Right lobe of liver (tissue), 6 donors: ENCODE measurements around the gene ARL8B. TPM values are rescaled to one million over a fixed set of nuclear protein-coding genes. Genes with fewer than 3 reads are reported as not detected.

Experiments used
- ATAC-seq, 4 donors: fragments of 200-7000 bp; cut with Tn5 transposase; one replicate each; pipeline ENCODE4 v1.9.1; 2020; ENCODE audit warnings: mild to moderate bottlenecking in 4 of 4, moderate library complexity in 4 of 4
- DNase-seq, 3 donors: peaks; one replicate each; pipeline ENCODE4 v3.0.0-alpha.2; 2020
- H3K27ac ChIP-seq, 3 donors: fragments of 200-600 bp; one replicate each; pipeline ENCODE4 v1.8.0; 2022
- H3K27me3 ChIP-seq, 2 donors: fragments of 200-600 bp; one replicate each; pipeline ENCODE4 v1.8.0; 2022
- H3K36me3 ChIP-seq, 4 donors: fragments of 200-600 bp; sonication (generic) in 1 of 4; one replicate each; pipeline versions ENCODE4 v1.5.1 to v1.8.0; 2017 to 2022; ENCODE audit warnings: control low read depth in 1 of 4
- H3K4me1 ChIP-seq, 4 donors: fragments of 200-600 bp; sonication (generic) in 1 of 4; one replicate each; pipeline versions ENCODE4 v1.5.1 to v1.8.0; 2017 to 2022; ENCODE audit warnings: control low read depth in 1 of 4
- H3K4me3 ChIP-seq, 3 donors: fragments of 200-600 bp; one replicate each; pipeline ENCODE4 v1.8.0; 2022
- H3K9me3 ChIP-seq, 4 donors: fragments of 200-600 bp; sonication (generic) in 1 of 4; one replicate each; pipeline versions ENCODE4 v1.5.1 to v1.8.0; 2017 to 2022; ENCODE audit warnings: control low read depth in 1 of 4
- CTCF ChIP-seq, 4 donors: fragments of 200-600 bp in 3 of 4; fragments of 450-650 bp in 1 of 4; IDR thresholded peaks; one replicate each; pipeline versions ENCODE4 v1.5.1 to v1.8.0; 2016 to 2022; ENCODE audit warnings: antibody characterized with exemption in 4 of 4, mild to moderate bottlenecking in 2 of 4
- POLR2A ChIP-seq: fragments of 450-650 bp; IDR thresholded peaks from one replicate; pipeline ENCODE4 v1.6.1; 2017; ENCODE audit warnings: antibody characterized with exemption, mild to moderate bottlenecking
- WGBS: methylation state at CpG from one replicate; pipeline ENCODE4 v1.1.6; 2018; ENCODE audit warnings: low coverage, low lambda C conversion rate; ENCODE audit not compliant: insufficient coverage; ENCODE audit errors: missing lambda C conversion rate; 5-methylcytosine and 5-hydroxymethylcytosine counted together
- intact Hi-C, 2 donors: fragments of 100-400 bp; cut with DNase I; formaldehyde crosslinking; loops; one replicate each; pipeline versions ENCODE4 v1.11.2 to v1.14.1; 2022
- total RNA-seq, 6 experiments: library from RNA; depleted of rRNA in 2 of 6; stranded (reverse); fragments of >200 nt in 2 of 6; fragmentation: NEBNext Ultra II Directional in 3 of 6; extraction: Animal tissue kit (Norgen Biotek cat#: 25700) in 3 of 6; gene quantifications; one replicate each; pipeline versions ENCODE4 v1.1.0 to v1.2.4, GENCODE V29; 2016 to 2023
- donor health status: DM: no; HTN: yes; CAD: no.
- donor health status: DM: no; HTN: no; CAD: no.
- donor health status: DM: no; HTN: no; CAD: no.
- donor health status: DM: no; HTN: yes; CAD: no.
- donor health status: DM: no; HTN: yes; CAD: no.

ARL8B gene
- total RNA-seq, 6 experiments from 2014 or later = 20.0 to 33.1 (median 26.7) TPM

- intact Hi-C loops = no loop called here
- 54% methylated on average over 9 of the region's 9 CpGs for WGBS
- H3K27ac ChIP-seq = peak overlapping the region in 1 of 3 donors; percentile 49
- peak in 1 of 3 donors; percentile 65 for DNase-seq
- peaks cover 0 to 21% (median 9%) of the 10 kb centered on the region in 4 donors for H3K4me1 ChIP-seq
- no peak for TF ChIP-seq POLR2A
- TF ChIP-seq CTCF (IDR thresholded peaks at IDR 0.05) = no peak
- H3K27me3 ChIP-seq = no peaks in the 10 kb centered on the region
- H3K4me3 ChIP-seq = no peak overlapping the region
- H3K36me3 ChIP-seq = peaks cover 4 to 55% (median 30%) of the 10 kb centered on the region in 4 donors
- ATAC-seq = peak; percentile 68 to 88 (median 83)
- no peaks in the 10 kb centered on the region for H3K9me3 ChIP-seq
These were observed 95.9 kb downstream of the ARL8B start for GRCh38 chr3:5217824-5218595.

- H3K9me3 ChIP-seq = no peaks in the 10 kb centered on the region
- peaks cover 0 to 21% (median 9%) of the 10 kb centered on the region in 4 donors for H3K4me1 ChIP-seq
- ATAC-seq (no peak), DNase-seq (no peak)
- H3K4me3 ChIP-seq = no peak overlapping the region
- no peak overlapping the region for H3K27ac ChIP-seq
- H3K36me3 ChIP-seq = peaks cover 2 to 47% (median 23%) of the 10 kb centered on the region in 4 donors
- WGBS = 61% methylated on average over 4 of the region's 5 CpGs
- no peaks in the 10 kb centered on the region for H3K27me3 ChIP-seq
- TF ChIP-seq POLR2A (no peak), CTCF (IDR thresholded peaks at IDR 0.05) (no peak)
- intact Hi-C loops = no loop called here
These were observed 96.7 kb downstream of the ARL8B start for GRCh38 chr3:5218815-5219214.

GRCh38 chr3:5219216-5219615 is 97.1 kb downstream of the ARL8B start:
- WGBS = 86% methylated on average over 2 of the region's 4 CpGs
- H3K27ac ChIP-seq = no peak overlapping the region
- H3K27me3 ChIP-seq = no peaks in the 10 kb centered on the region
- no peak for TF ChIP-seq POLR2A
- no peak for TF ChIP-seq CTCF (IDR thresholded peaks at IDR 0.05)
- no peak for ATAC-seq
- no peak overlapping the region for H3K4me3 ChIP-seq
- peaks cover 0 to 43% (median 21%) of the 10 kb centered on the region in 4 donors for H3K36me3 ChIP-seq
- intact Hi-C loops = no loop called here
- H3K4me1 ChIP-seq = peaks cover 0 to 21% (median 9%) of the 10 kb centered on the region in 4 donors
- H3K9me3 ChIP-seq = no peaks in the 10 kb centered on the region
- DNase-seq = no peak

GRCh38 chr3:5220193-5220592 is 98.1 kb downstream of the ARL8B start:
- no peak overlapping the region for H3K4me3 ChIP-seq
- peaks cover 0 to 21% (median 9%) of the 10 kb centered on the region in 4 donors for H3K4me1 ChIP-seq
- no peak for TF ChIP-seq POLR2A
- no peak for TF ChIP-seq CTCF (IDR thresholded peaks at IDR 0.05)
- H3K27ac ChIP-seq = no peak overlapping the region
- ATAC-seq (no peak), DNase-seq (no peak)
- 84% methylated on average over 3 of the region's 5 CpGs for WGBS
- no peaks in the 10 kb centered on the region for H3K27me3 ChIP-seq
- H3K36me3 ChIP-seq = peaks cover 0 to 35% (median 17%) of the 10 kb centered on the region in 4 donors
- H3K9me3 ChIP-seq = no peaks in the 10 kb centered on the region
- intact Hi-C loops = no loop called here
